GM21360 (cell line): ENCODE results near the gene SHC4.
"Not testable (repeated sequence)": the region's sequence is repeated elsewhere in the genome, so short reads cannot be mapped to it uniquely, and the experiment has no call there.

ENCODE experiments used
- ATAC-seq: cut with Tn5 transposase; IDR thresholded peaks from one replicate; pipeline ENCODE4 v1.9.1; 2021; ENCODE audit warnings: mild to moderate bottlenecking, moderate library complexity; ENCODE audit not compliant: unreplicated experiment

SHC4 gene

GRCh38 chr15:48925714-48926223, 38.0 kb downstream of the SHC4 start:
- ATAC-seq, result no peak

DNA sequence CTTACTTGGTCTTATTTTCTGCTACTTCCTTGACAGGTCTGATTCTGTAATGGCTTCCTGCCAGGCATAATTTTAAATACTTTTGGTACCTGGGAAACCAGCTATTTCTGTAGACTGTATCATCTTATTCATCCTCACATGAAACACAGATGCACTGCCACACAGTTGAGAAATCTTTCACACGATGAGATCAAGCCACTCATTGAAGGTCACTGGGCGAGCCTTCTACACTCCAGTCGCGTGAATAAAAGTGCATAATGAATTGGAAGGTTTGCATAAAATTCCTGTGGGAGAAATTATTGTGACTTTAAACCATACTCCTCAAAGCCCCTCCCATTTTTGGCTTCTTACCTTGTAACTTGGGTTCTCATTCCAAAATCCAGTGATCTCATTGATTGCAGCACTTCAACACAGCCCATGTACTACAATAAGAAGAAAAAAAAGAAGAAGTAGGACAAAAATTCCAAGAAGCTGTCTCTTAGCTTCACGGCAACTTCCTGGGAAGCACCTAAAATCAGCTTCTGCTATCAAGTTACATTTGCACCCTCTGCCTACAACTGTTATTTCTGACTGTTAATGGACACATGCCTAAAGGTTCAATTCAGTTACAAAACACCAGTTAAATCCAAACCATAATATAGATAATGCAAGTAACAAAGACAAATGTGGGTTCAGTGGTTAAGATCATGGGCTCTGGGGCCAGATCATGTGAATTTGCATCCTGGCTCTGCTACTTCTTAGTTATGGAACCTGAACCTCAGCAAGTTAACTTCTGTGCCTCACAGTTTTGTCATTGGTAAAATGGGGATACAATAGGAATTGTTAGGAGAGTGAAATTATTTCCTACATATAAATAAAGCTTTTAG, 39.0 kb downstream of the SHC4 start:
- no peak for ATAC-seq

DNA sequence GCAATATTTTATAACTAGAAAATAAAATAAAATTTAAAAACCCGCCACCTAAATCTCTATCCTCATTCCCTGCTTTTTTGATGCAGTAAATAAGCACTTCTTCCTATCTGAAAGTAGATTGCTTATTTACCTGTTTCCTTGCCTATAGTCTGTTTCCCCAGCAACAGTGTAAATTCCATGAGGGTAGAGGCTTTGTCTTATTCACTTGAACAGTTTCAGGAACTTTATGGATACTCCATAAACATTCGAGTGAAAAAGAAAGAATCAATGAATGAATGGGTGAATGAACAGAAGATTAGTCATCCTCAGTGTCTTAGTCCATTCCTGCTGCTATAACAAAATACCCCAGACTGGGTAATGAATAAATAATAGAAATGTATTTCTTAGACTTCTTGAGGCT, 41.7 kb downstream of the SHC4 start:
- ATAC-seq, result no peak

DNA sequence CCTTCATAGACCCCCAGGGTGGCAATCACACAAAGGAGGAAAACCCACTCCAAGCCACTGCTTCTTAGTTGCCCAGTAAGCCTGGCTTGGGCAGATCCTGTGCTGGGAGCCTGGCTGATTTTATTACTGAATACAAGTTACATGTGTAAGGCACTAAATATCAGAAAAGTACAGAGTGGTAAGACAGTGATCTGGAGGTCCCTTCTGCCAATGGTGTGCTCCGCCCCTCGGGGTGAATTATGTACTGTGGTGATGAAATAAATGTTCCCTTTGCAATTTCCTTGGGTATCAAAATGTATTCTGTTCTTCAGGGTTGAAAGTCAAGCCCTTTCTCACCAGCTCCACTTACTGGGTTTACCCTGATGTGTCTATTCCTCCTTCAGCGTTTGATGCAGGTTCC, 47.0 kb downstream of the SHC4 start:
- ATAC-seq, result no peak

- ATAC-seq, result no peak
Measured at GRCh38 chr15:48915861-48916260, 47.9 kb downstream of the SHC4 start.

GRCh38 chr15:48914717-48915116, 49.0 kb downstream of the SHC4 start:
- no peak for ATAC-seq

GRCh38 chr15:48913141-48913540, 50.6 kb downstream of the SHC4 start:
- ATAC-seq, result no peak

- not testable (repeated sequence) for ATAC-seq
Measured at GRCh38 chr15:48910554-48910953, 53.2 kb downstream of the SHC4 start.

- ATAC-seq, result not testable (repeated sequence)
Measured at GRCh38 chr15:48909313-48909712, 54.4 kb downstream of the SHC4 start.

DNA sequence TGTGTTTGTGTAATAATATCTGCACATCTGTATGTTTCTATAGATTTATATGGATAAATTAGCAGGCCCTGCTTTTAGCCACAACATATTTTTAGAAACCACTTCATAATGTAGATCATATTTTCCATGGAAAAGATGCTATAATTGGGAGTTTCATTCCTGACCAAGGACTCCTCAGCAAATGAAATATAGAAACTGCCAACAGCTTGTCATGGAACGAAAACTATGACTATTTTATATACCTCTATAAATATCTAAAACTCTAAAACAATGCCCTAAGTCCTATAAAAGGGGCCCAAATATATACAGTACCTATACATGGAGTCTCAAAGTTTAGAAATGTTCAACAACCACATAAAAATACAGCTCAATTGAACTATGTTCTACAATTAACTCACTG, 57.9 kb downstream of the SHC4 start:
- ATAC-seq, result no peak

DNA sequence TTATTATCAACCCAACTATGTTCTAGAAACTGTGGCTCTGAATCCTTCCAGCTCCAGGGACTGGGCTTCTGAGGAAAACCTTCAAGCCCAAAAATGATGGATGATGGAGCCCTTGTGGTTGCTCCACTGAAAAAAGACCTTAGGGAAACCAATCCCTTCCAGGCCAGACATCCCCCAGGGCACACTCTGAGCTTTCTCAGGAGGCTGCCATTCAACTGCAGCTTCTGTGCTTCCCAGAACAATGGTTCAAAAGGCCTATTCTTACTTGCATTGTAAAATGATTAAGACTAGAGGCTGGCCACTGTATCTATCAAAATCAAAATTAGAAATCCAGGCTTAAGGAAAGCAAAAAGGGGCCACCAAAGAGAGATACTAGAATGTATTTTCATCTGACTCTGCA, 58.5 kb downstream of the SHC4 start:
- no peak for ATAC-seq

GRCh38 chr15:48904758-48905157, 59.0 kb downstream of the SHC4 start:
- no peak for ATAC-seq

GRCh38 chr15:48899793-48900192, 63.9 kb downstream of the SHC4 start:
- ATAC-seq, result no peak

GRCh38 chr15:48898446-48898845, 65.3 kb downstream of the SHC4 start:
- no peak for ATAC-seq

GRCh38 chr15:48898032-48898431, 65.7 kb downstream of the SHC4 start:
- ATAC-seq, result no peak

DNA sequence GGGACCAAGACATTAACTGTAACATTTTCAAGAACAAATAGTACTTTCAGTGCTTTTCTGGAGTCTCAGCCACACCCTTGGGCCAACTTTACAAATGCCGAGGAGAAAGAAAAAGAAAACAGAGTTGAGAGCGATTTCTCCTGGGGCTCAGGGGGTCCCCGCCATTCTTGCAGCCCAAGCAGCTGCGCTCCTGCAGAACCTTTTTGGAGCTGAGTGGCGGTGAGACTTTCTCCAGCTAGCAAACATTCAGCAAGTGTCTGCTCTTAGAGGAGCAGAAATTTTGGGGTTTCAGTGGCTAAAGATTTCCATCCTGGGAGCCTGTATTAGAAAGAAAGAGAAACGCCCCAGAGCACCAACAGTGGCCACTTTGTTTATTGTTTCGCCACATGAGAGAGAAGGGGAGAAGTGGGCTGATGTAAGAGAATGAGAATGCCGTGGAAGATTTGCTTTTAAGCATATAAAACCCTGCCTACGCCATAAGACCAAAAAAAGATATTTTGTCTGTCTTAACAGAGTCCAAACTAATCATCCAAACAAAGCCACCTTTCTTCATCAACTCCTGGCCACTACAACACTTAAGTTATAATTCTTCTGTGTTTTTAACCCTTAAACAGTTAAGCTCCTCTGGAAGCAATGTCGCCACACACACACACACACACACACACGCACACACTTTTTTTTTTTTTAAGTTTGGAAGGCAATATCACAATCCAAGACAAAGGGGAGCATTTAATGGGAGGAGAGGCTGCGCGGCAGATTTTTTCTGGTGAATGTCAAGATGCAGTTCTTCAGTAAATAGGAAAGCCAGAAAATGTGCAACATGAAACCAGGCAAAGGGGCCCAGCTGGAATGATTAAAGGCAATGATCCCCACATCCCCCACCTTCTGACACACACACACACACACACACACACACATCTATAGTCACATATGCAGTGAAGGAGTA, 66.6 kb downstream of the SHC4 start:
- ATAC-seq, result no peak

DNA sequence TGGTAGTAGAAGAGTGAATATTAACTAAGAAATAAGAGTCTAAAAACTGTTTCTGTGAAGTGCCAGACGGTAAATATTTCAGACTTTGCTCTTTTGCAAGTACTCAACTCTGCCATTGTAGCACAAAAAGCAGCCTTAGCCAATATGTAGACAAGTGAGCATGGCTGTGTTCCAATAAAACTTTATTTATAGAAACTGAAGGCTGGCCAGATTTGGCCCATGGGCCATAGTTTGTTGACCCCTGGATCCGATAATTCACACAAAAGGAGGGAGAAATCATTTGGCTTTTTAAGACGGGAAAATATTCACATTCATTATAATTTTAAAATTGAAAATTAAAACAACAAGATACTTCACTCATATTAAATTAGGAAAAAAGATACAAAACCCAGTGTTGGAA, 70.4 kb downstream of the SHC4 start:
- no peak for ATAC-seq

- ATAC-seq, result no peak
Measured at GRCh38 chr15:48891232-48891765, 72.4 kb downstream of the SHC4 start.

- no peak for ATAC-seq
Measured at GRCh38 chr15:48890375-48890972, 73.2 kb downstream of the SHC4 start.

DNA sequence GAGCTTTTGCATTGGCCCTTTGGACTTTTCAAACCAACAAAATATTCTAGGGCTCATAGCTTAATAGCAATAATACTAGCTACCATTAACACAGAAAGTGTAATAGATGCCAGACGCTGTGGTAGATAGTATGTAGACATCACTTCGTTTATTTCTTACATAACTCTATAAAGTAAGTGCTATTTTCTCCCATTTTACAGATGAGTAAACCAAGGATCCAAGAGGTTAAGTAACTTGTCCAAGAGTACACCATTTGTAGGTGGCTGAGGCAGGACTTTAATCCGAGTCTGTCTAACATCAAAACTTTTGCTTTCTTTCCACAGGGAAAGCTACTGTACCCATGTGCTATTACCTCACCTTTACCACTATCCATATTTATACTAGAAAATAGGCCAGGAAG, 73.8 kb downstream of the SHC4 start:
- ATAC-seq, result no peak

GRCh38 chr15:48888836-48889235, 74.9 kb downstream of the SHC4 start:
- ATAC-seq, result no peak
